Activated CD8-positive, alpha-beta T cell treated with anti-CD3 and anti-CD28 coated beads for 36 hours (primary cell): ENCODE measurements around the gene CA7. TPM values are rescaled to one million over a fixed set of nuclear protein-coding genes. Genes with fewer than 3 reads are reported as not detected.

Experiments used
- ATAC-seq: fragments of 200-7000 bp; cut with Tn5 transposase; one replicate; pipeline ENCODE4 v1.10.0; 2021; ENCODE audit warnings: mild to moderate bottlenecking, moderate library complexity
- CTCF ChIA-PET: fragments of 350-600 bp; sonication (Branson Sonifier 250); formaldehyde crosslinking; loops from one replicate; lab custom pipeline; 2021; ENCODE audit warnings: antibody characterized with exemption; lab: Charles Lee
- POLR2A ChIA-PET: fragments of 350-600 bp; sonication (Branson Sonifier 250); formaldehyde crosslinking; loops from one replicate; lab custom pipeline; 2021; ENCODE audit warnings: antibody characterized with exemption; lab: Charles Lee
- DNase-seq: peaks from one replicate; pipeline ENCODE4 v3.0.0-alpha.2; 2020
- H3K27ac Mint-ChIP-seq: one replicate; pipeline ENCODE4 v1.8.0; 2021; ENCODE audit warnings: mild to moderate bottlenecking, mixed read lengths
- H3K27me3 Mint-ChIP-seq: one replicate; pipeline ENCODE4 v1.8.0; 2021; ENCODE audit warnings: mixed read lengths
- H3K36me3 Mint-ChIP-seq: one replicate; pipeline ENCODE4 v1.8.0; 2021; ENCODE audit warnings: low read depth, mixed read lengths
- H3K4me1 Mint-ChIP-seq: one replicate; pipeline ENCODE4 v1.8.0; 2021; ENCODE audit warnings: low read depth, mixed read lengths
- H3K4me3 Mint-ChIP-seq: one replicate; pipeline ENCODE4 v1.8.0; 2021; ENCODE audit warnings: mild to moderate bottlenecking, moderate library complexity, mixed read lengths
- H3K9me3 Mint-ChIP-seq: one replicate; pipeline ENCODE4 v1.8.0; 2021; ENCODE audit warnings: mixed read lengths
- CTCF ChIP-seq: fragments of 200-600 bp; IDR thresholded peaks from one replicate; pipeline ENCODE4 v1.8.0; 2022; ENCODE audit warnings: antibody characterized with exemption, mild to moderate bottlenecking
- intact Hi-C: fragments of 100-400 bp; cut with micrococcal nuclease; formaldehyde crosslinking; loops from one replicate; pipeline ENCODE4 v1.10.0; 2022
- total RNA-seq, 2 experiments: library from RNA; stranded (reverse); gene quantifications; one replicate each; pipeline ENCODE4 v1.2.3, GENCODE V29; 2021

Gene CA7
- total RNA-seq, 2 experiments from 2014 or later: 0.27 TPM; not detected in 1

GRCh38 chr16:66888647-66889615 is 44.7 kb downstream of the CA7 start:
- Mint-ChIP-seq H3K4me3 (no peak overlapping the region), H3K36me3 (peaks cover 44% of the 10 kb centered on the region), H3K27me3 (no peaks in the 10 kb centered on the region), H3K9me3 (no peaks in the 10 kb centered on the region), H3K27ac (peak overlapping the region; percentile 66), H3K4me1 (peaks cover 39% of the 10 kb centered on the region)
- ATAC-seq: no peak
- ChIA-PET POLR2A (no interaction called here), CTCF (interaction anchor here (2.6 to 3.4 kb wide), 2 partner anchors 16 to 39 kb away, joined by 10 to 11 read pairs; no protein-coding TSS in a partner anchor)
- intact Hi-C loops: no loop called here
- TF ChIP-seq CTCF: no peak
- no peak for DNase-seq

GRCh38 chr16:66889622-66890021 is 45.4 kb downstream of the CA7 start:
- H3K9me3 Mint-ChIP-seq: no peaks in the 10 kb centered on the region
- TF ChIP-seq CTCF: no peak
- peaks cover 40% of the 10 kb centered on the region for H3K36me3 Mint-ChIP-seq
- no peaks in the 10 kb centered on the region for H3K27me3 Mint-ChIP-seq
- POLR2A ChIA-PET: no interaction called here
- no peak for DNase-seq
- CTCF ChIA-PET: interaction anchor here (2.6 to 3.4 kb wide), 2 partner anchors 17 to 39 kb away, joined by 10 to 11 read pairs; no protein-coding TSS in a partner anchor
- H3K4me3 Mint-ChIP-seq: no peak overlapping the region
- intact Hi-C loops: no loop called here
- H3K4me1 Mint-ChIP-seq: peaks cover 36% of the 10 kb centered on the region
- no peak overlapping the region for H3K27ac Mint-ChIP-seq
- ATAC-seq: no peak

GRCh38 chr16:66890799-66891198 is 46.6 kb downstream of the CA7 start:
- no peak for TF ChIP-seq CTCF
- POLR2A ChIA-PET: interaction anchor here (1.3 to 3.1 kb wide), 2 partner anchors 10 to 18 kb away, joined by 3 to 14 read pairs; partner anchors contain the start of gene PDP2
- intact Hi-C loops: no loop called here
- H3K4me3 Mint-ChIP-seq: no peak overlapping the region
- peaks cover 33% of the 10 kb centered on the region for H3K36me3 Mint-ChIP-seq
- H3K27me3 Mint-ChIP-seq: no peaks in the 10 kb centered on the region
- no peak for DNase-seq
- H3K4me1 Mint-ChIP-seq: peaks cover 25% of the 10 kb centered on the region
- no peaks in the 10 kb centered on the region for H3K9me3 Mint-ChIP-seq
- H3K27ac Mint-ChIP-seq: no peak overlapping the region
- CTCF ChIA-PET: interaction anchor here (1.2 to 3.4 kb wide), 6 partner anchors 9 to 163 kb away, joined by 3 to 11 read pairs (median 5); partner anchors contain the start of gene NAE1
- no peak for ATAC-seq

GRCh38 chr16:66891360-66891759 is 47.1 kb downstream of the CA7 start:
- Mint-ChIP-seq H3K36me3 (peaks cover 30% of the 10 kb centered on the region), H3K27me3 (no peaks in the 10 kb centered on the region), H3K4me3 (no peak overlapping the region), H3K4me1 (peaks cover 22% of the 10 kb centered on the region), H3K27ac (no peak overlapping the region), H3K9me3 (no peaks in the 10 kb centered on the region)
- intact Hi-C loops: no loop called here
- no peak for TF ChIP-seq CTCF
- ChIA-PET POLR2A (interaction anchor here (1.3 to 3.1 kb wide), 2 partner anchors 11 to 18 kb away, joined by 3 to 14 read pairs; partner anchors contain the start of gene PDP2), CTCF (interaction anchor here (1.2 to 3.4 kb wide), 6 partner anchors 10 to 61 kb away, joined by 3 to 11 read pairs (median 7); partner anchors contain the start of gene NAE1)
- DNase-seq (no peak), ATAC-seq (no peak)
